Loucy (cell line): ENCODE results near the gene CPHXL.

Source experiments
- H2AFZ ChIP-seq: fragments of 200-600 bp; sonication (generic); 2 replicates; pipeline ENCODE4 v1.6.0; 2016; ENCODE audit warnings: antibody characterized with exemption, mild to moderate bottlenecking, low read length, moderate library complexity
- H3F3A ChIP-seq: fragments of 200-600 bp; 2 replicates; pipeline ENCODE4 v1.6.0; 2016; ENCODE audit warnings: antibody characterized with exemption, low read depth, mild to moderate bottlenecking
- H3K27me3 ChIP-seq: fragments of 200-600 bp; sonication (generic); 2 replicates; pipeline ENCODE4 v1.6.1; 2014; ENCODE audit warnings: low read length, mild to moderate bottlenecking; ENCODE audit not compliant: insufficient read depth, poor library complexity, severe bottlenecking
- H3K36me3 ChIP-seq: fragments of 200-600 bp; sonication (generic); 2 replicates; pipeline ENCODE4 v1.6.1; 2016; ENCODE audit warnings: low read length; ENCODE audit not compliant: insufficient read depth
- H3K4me1 ChIP-seq: fragments of 200-600 bp; sonication (generic); 2 replicates; pipeline ENCODE4 v1.5.1; 2014; ENCODE audit warnings: low read length, mild to moderate bottlenecking; ENCODE audit not compliant: insufficient read depth, poor library complexity, severe bottlenecking
- H3K4me2 ChIP-seq: fragments of 200-600 bp; sonication (generic); 2 replicates; pipeline ENCODE4 v1.6.0; 2014; ENCODE audit warnings: antibody characterized with exemption, low read length, low read depth, mild to moderate bottlenecking; ENCODE audit not compliant: poor library complexity, severe bottlenecking
- H3K4me3 ChIP-seq: fragments of 200-600 bp; sonication (generic); 2 replicates; pipeline ENCODE4 v1.5.1; 2014; ENCODE audit warnings: low read length, mild to moderate bottlenecking, mixed read lengths; ENCODE audit not compliant: poor library complexity, severe bottlenecking
- H3K79me2 ChIP-seq: fragments of 200-600 bp; sonication (generic); 2 replicates; pipeline ENCODE4 v1.6.1; 2014; ENCODE audit warnings: low read length; ENCODE audit not compliant: insufficient read depth
- H3K9ac ChIP-seq: fragments of 200-600 bp; sonication (generic); 2 replicates; pipeline ENCODE4 v1.6.0; 2014; ENCODE audit warnings: mild to moderate bottlenecking, low read depth, low read length, moderate library complexity; ENCODE audit not compliant: poor library complexity, severe bottlenecking
- H3K9me2 ChIP-seq: fragments of 200-600 bp; sonication (generic); replicated peaks from 2 replicates; pipeline ENCODE4 v1.6.1; 2016; ENCODE audit warnings: low read depth, low read length, mixed read lengths
- H3K9me3 ChIP-seq: fragments of 200-600 bp; sonication (generic); 2 replicates; pipeline ENCODE4 v1.6.1; 2014; ENCODE audit warnings: mild to moderate bottlenecking, antibody characterized with exemption, low read length, low read depth; ENCODE audit not compliant: insufficient read depth
- H4K20me1 ChIP-seq: fragments of 200-600 bp; sonication (generic); 2 replicates; pipeline ENCODE4 v1.6.0; 2014; ENCODE audit warnings: antibody characterized with exemption, low read length, mild to moderate bottlenecking; ENCODE audit not compliant: insufficient read depth, poor library complexity, severe bottlenecking
- CTCF ChIP-seq: fragments of 200-600 bp; sonication (generic); conservative IDR thresholded peaks from 2 replicates; pipeline ENCODE4 v1.5.1; 2014; ENCODE audit warnings: mild to moderate bottlenecking, antibody characterized with exemption, low read length
- EZH2phosphoT487 ChIP-seq: fragments of 200-600 bp; IDR thresholded peaks from 2 replicates; pipeline ENCODE4 v1.6.1; 2018; ENCODE audit warnings: antibody characterized with exemption, mild to moderate bottlenecking, moderate library complexity, borderline replicate concordance

CPHXL gene

GRCh38 chr16:75745823-75746222 is 19.5 kb upstream of the CPHXL start:
- Histone ChIP-seq H3K36me3 (no peaks in the 10 kb centered on the region), H3K4me1 (no peaks in the 10 kb centered on the region), H3K4me3 (no peak overlapping the region), H3K79me2 (no peaks in the 10 kb centered on the region), H3K27me3 (no peaks in the 10 kb centered on the region), H2AFZ (no peak overlapping the region), H3K9ac (no peak overlapping the region), H3K9me2 (no peaks in the 10 kb centered on the region), H3K9me3 (peaks cover 14% of the 10 kb centered on the region), H3K4me2 (no peak overlapping the region), H4K20me1 (no peaks in the 10 kb centered on the region), H3F3A (no peaks in the 10 kb centered on the region)
- TF ChIP-seq EZH2phosphoT487 (no peak), CTCF (no peak)

- H3K9me2 ChIP-seq: no peaks in the 10 kb centered on the region
- H3F3A ChIP-seq: no peaks in the 10 kb centered on the region
- H3K36me3 ChIP-seq: no peaks in the 10 kb centered on the region
- no peak overlapping the region for H3K4me3 ChIP-seq
- no peak overlapping the region for H2AFZ ChIP-seq
- peaks cover 16% of the 10 kb centered on the region for H3K9me3 ChIP-seq
- no peaks in the 10 kb centered on the region for H3K79me2 ChIP-seq
- TF ChIP-seq CTCF (no peak), EZH2phosphoT487 (no peak)
- no peaks in the 10 kb centered on the region for H3K27me3 ChIP-seq
- no peaks in the 10 kb centered on the region for H4K20me1 ChIP-seq
- no peak overlapping the region for H3K9ac ChIP-seq
- H3K4me1 ChIP-seq: no peaks in the 10 kb centered on the region
- no peak overlapping the region for H3K4me2 ChIP-seq
These were observed 19.0 kb upstream of the CPHXL start for GRCh38 chr16:75745242-75745641.

GRCh38 chr16:75742424-75743047 is 16.2 kb upstream of the CPHXL start:
- Histone ChIP-seq H3K4me2 (no peak overlapping the region), H3K9me3 (peaks cover 16% of the 10 kb centered on the region), H2AFZ (no peak overlapping the region), H3K4me3 (no peak overlapping the region), H4K20me1 (no peaks in the 10 kb centered on the region), H3K27me3 (no peaks in the 10 kb centered on the region), H3F3A (no peaks in the 10 kb centered on the region), H3K79me2 (no peaks in the 10 kb centered on the region), H3K9ac (no peak overlapping the region), H3K36me3 (no peaks in the 10 kb centered on the region), H3K4me1 (no peaks in the 10 kb centered on the region), H3K9me2 (no peaks in the 10 kb centered on the region)
- no peak for TF ChIP-seq EZH2phosphoT487
- no peak for TF ChIP-seq CTCF
